Motor neuron (in vitro differentiated cells): ENCODE data around the gene KCTD12. TPM values are rescaled to one million over a fixed set of nuclear protein-coding genes. Genes with fewer than 3 reads are reported as not detected.
"Not testable (repeated sequence)": the region's sequence is repeated elsewhere in the genome, so short reads cannot be mapped to it uniquely, and the experiment has no call there.

Source experiments
- ATAC-seq, 8 experiments: fragments of 200-7000 bp; cut with Tn5 transposase; replicated peaks in 6 of 8; 2 replicates each; pipeline ENCODE4 v1.8.0; 2021; ENCODE audit warnings: mild to moderate bottlenecking in 8 of 8, moderate library complexity in 8 of 8
- H3K27ac ChIP-seq, 2 donors: fragments of 250-450 bp; sonication (Bioruptor Pico); 2 replicates each; pipeline ENCODE4 v1.9.0; 2021; ENCODE audit warnings: antibody characterized with exemption in 2 of 2, mild to moderate bottlenecking in 2 of 2, moderate library complexity in 1 of 2
- H3K4me1 ChIP-seq, 2 donors: fragments of 250-450 bp; sonication (Bioruptor Pico); replicated peaks in 1 of 2; 2 replicates each; pipeline ENCODE4 v1.6.1; 2021; ENCODE audit warnings: antibody characterized with exemption in 2 of 2, mild to moderate bottlenecking in 2 of 2, moderate library complexity in 1 of 2
- H3K4me3 ChIP-seq, 5 donors: fragments of 250-450 bp; sonication (Bioruptor Pico); 2 replicates each; pipeline ENCODE4 v1.9.0; 2021; ENCODE audit warnings: antibody characterized with exemption in 5 of 5, mild to moderate bottlenecking in 5 of 5, moderate library complexity in 4 of 5
- WGBS, 10 experiments: fragments of 450-650 bp; shearing (Covaris generic); methylation state at CpG; one replicate each; pipeline ENCODE4 v1.0.0; 2022; 5-methylcytosine and 5-hydroxymethylcytosine counted together
- in situ Hi-C, 9 experiments: fragments of 400-800 bp; cut with MboI; loops; one replicate each; pipeline ENCODE4 v1.15.0; 2021; ENCODE audit warnings: low sequenced_read_pairs in 9 of 9, low pct_unique_long_range_greater_than_20kb in 2 of 9; ENCODE audit not compliant: unreplicated experiment in 9 of 9
- total RNA-seq, 8 experiments: library from RNA; unstranded; fragments of 300-600 nt; gene quantifications; 2 replicates each; pipeline versions ENCODE4 v1.2.3 to v1.2.4, GENCODE V29; 2022

Gene KCTD12
- total RNA-seq: 10 to 100 TPM in 5 of 8 experiments, 1 to 10 TPM in 3; 3.8 to 42.7 (median 12.8) TPM

GRCh38 chr13:76886292-76887075 lies at the start of gene KCTD12:
Gene KCTD12 (minus strand): TSS chr13:76886405. CDS start chr13:76886148, 257 bp downstream.
- peak within 1 kb of the TSS in 1 of 2 donors; percentile 22 for H3K27ac ChIP-seq
- WGBS, 10 experiments: 0 to 30% (median 4%) methylated on average over 1 to 14 of the region's 83 CpGs; no CpG with 5 or more reads in 1 of the 10 experiments
- H3K4me1 ChIP-seq: no peaks in the 10 kb centered on the region
- in situ Hi-C loops: loop anchor here in 2 of 9 experiments (25.0 kb wide), 2 partner anchors 224 to 999 kb away; no protein-coding TSS in a partner anchor
- ATAC-seq: peak; percentile 51 to 88 (median 86)
- peak within 1 kb of the TSS; percentile 52 to 99 (median 66) for H3K4me3 ChIP-seq

DNA sequence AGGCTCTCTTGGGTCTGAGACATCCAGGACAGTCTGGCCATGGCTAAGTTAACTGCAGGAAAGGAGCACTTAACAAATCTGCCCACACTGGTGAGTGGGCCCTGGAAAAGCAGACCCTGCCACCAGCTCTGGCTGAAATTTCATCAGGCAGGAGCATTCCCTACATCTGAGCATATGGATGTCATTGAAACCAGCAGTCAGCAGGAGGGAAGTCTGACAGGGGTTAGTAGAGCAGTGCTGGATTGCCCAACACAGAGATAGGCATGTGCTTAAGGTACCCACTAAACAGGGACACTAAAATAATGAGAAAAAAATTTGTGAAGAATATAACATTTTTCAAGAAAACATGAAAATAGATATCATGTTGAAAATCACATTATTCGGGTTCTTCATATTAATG lies 48.5 kb upstream of the KCTD12 start:
- in situ Hi-C loops: no loop called here
- Histone ChIP-seq H3K27ac (no peak overlapping the region), H3K4me3 (no peak overlapping the region), H3K4me1 (no peaks in the 10 kb centered on the region)
- 75 to 100% (median 89%) methylated on average over 1 of the region's 1 CpG; no CpG with 5 or more reads in 3 of the 10 experiments for WGBS, 10 experiments
- no peak for ATAC-seq

GRCh38 chr13:76932076-76932475 lies 45.9 kb upstream of the KCTD12 start:
- no peak overlapping the region for H3K4me3 ChIP-seq
- no peak for ATAC-seq
- H3K4me1 ChIP-seq: no peaks in the 10 kb centered on the region
- WGBS, 10 experiments: 44 to 96% (median 60%) methylated on average over 2 to 4 of the region's 4 CpGs
- no peak overlapping the region for H3K27ac ChIP-seq
- in situ Hi-C loops: no loop called here

DNA sequence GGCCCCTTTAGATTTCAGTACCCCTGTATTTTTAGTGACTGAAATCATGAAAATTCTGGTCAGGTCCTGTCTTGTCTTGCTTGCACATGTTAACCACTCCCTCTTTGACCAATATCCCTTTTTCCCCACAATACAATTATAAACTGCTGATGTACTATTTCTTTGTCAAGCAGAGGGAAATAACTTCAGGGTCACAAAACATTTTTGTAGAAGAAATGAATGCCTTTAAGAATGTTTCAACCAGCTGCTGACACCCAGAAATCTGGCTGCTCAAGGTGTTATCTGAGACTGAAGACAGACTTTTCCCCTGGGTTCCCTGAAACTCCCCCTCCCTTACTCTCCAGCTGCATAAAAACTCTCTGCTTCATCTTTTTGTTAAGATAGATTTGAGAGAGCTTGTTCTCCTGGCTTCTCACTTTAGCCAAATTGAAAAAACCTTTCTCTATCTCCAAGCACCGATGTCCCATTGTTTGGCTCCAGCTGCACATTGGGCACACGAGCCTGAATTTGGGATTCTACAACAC lies 43.7 kb upstream of the KCTD12 start:
- in situ Hi-C loops: no loop called here
- ATAC-seq: no peak

DNA sequence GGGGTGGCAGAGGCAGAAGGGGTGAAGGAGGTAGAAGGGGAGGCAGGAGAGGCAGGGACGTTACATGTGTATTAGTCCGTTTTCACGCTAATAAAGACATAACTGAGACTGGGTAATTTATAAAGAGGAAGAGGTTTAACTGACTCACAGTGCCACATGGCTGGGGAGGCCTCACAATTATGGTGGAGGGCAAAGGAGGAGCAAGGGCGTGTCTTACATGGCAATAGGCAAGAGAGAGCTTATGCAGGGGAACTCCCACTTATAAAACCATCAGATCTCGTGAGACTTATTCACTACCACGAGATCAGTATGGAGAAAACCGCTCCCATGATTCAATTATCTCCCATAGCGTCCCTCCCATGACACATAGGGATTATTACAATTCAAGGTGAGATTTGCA lies 43.1 kb upstream of the KCTD12 start:
- 50 to 91% (median 70%) methylated on average over 1 to 8 of the region's 8 CpGs; no CpG with 5 or more reads in 2 of the 10 experiments for WGBS, 10 experiments
- no peaks in the 10 kb centered on the region for H3K4me1 ChIP-seq
- ATAC-seq: peak in 1 of 8 experiments; percentile 28
- in situ Hi-C loops: no loop called here
- H3K4me3 ChIP-seq: no peak overlapping the region
- no peak overlapping the region for H3K27ac ChIP-seq

More for the DNA sequence above, 43.7 kb upstream of the KCTD12 start:
- Histone ChIP-seq H3K4me1 (no peaks in the 10 kb centered on the region), H3K27ac (no peak overlapping the region), H3K4me3 (no peak overlapping the region)
- WGBS, 10 experiments: 7 to 82% (median 59%) methylated on average over 1 to 2 of the region's 2 CpGs; no CpG with 5 or more reads in 3 of the 10 experiments

- Histone ChIP-seq H3K27ac (no peak overlapping the region), H3K4me1 (no peaks in the 10 kb centered on the region), H3K4me3 (no peak overlapping the region)
- WGBS, 10 experiments: 0 to 91% (median 87%) methylated on average over 1 to 3 of the region's 3 CpGs; no CpG with 5 or more reads in 3 of the 10 experiments
- ATAC-seq: no peak
- in situ Hi-C loops: no loop called here
These were observed 42.3 kb upstream of the KCTD12 start for GRCh38 chr13:76928456-76928855.

DNA sequence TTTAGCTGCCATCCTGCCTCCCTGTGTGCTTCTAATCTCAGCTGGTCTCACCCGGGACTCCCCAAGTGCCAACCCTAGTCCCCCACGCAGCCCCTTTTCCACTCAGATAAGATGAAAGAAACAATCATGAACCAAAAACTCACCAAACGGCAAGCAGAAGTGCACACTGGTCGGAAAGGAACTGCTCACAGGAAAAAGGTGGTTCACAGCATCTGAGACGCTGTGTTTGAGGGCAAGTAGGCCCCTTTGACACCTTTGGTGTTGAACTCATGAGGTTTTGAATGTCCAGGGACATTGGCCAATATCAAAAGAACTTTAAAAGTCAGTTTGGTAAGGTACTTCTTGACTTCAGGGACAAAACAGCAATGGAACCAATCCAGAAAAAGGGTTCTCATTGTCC lies 41.8 kb upstream of the KCTD12 start:
- Histone ChIP-seq H3K27ac (no peak overlapping the region), H3K4me3 (no peak overlapping the region), H3K4me1 (no peaks in the 10 kb centered on the region)
- ATAC-seq: no peak
- in situ Hi-C loops: no loop called here
- WGBS, 10 experiments: 71 to 100% (median 83%) methylated on average over 1 to 4 of the region's 5 CpGs; no CpG with 5 or more reads in 3 of the 10 experiments

DNA sequence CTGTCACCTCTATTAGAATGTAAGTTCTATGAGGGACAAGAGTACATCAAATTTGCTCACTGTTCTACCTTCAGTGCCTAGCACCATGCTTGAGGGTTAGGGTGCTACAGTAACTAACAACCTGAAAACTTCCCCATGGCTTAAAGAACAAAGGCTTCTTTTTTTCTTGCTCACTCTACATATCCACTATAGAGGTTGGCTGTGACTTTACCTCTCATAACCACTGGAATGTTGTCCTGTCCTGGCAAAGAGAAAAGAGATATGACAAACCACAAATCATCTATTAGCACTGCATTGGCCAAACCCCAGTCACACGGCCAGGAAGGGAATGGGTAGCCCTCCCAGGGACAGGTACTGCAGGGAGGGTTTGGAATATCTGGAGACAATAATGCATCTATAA lies 38.9 kb upstream of the KCTD12 start:
- 0 to 100% (median 88%) methylated on average over 1 of the region's 1 CpG; no CpG with 5 or more reads in 5 of the 10 experiments for WGBS, 10 experiments
- in situ Hi-C loops: no loop called here
- H3K4me3 ChIP-seq: no peak overlapping the region
- H3K27ac ChIP-seq: no peak overlapping the region
- no peak for ATAC-seq
- no peaks in the 10 kb centered on the region for H3K4me1 ChIP-seq

DNA sequence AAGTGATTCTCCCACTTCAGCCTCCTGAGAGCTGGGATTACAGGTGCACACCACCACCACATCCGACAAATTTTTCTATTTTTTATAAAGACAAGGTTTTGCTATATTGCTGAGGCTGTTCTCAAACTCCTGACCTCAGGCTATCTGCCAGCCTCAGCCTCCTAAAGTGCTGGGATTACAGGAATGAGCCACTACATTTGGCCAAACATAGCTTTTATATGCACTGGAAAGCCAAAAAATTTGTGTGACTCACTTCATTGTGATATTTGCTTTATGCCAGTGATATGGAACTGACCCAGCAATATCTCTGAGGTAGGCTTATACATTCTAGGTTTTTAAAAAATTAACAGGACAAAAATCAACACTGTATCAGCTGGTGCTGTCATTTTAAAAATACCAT lies 35.3 kb upstream of the KCTD12 start:
- Histone ChIP-seq H3K4me3 (no peak overlapping the region), H3K4me1 (no peaks in the 10 kb centered on the region), H3K27ac (no peak overlapping the region)
- no peak for ATAC-seq
- in situ Hi-C loops: loop anchor here in 4 of 9 experiments (25.0 kb wide), 2 partner anchors 1059 to 1234 kb away; no protein-coding TSS in a partner anchor
- 67 to 100% (median 83%) methylated on average over 1 of the region's 1 CpG; no CpG with 5 or more reads in 3 of the 10 experiments for WGBS, 10 experiments

GRCh38 chr13:76917755-76918481 lies 31.7 kb upstream of the KCTD12 start:
- 0 to 100% (median 84%) methylated on average over 1 to 7 of the region's 12 CpGs; no CpG with 5 or more reads in 2 of the 10 experiments for WGBS, 10 experiments
- peak in 3 of 8 experiments; percentile 94 to 97 (median 95) for ATAC-seq
- not testable (repeated sequence) for H3K4me3 ChIP-seq, H3K27ac ChIP-seq, H3K4me1 ChIP-seq
- in situ Hi-C loops: loop anchor here in 4 of 9 experiments (25.0 kb wide), 2 partner anchors 1056 to 1231 kb away; no protein-coding TSS in a partner anchor

GRCh38 chr13:76917095-76917494 lies 30.9 kb upstream of the KCTD12 start:
- ATAC-seq: peak in 3 of 8 experiments; percentile 9 to 53 (median 52)
- Histone ChIP-seq H3K4me1 (no peaks in the 10 kb centered on the region), H3K27ac (no peak overlapping the region), H3K4me3 (no peak overlapping the region)
- in situ Hi-C loops: loop anchor here in 4 of 9 experiments (25.0 kb wide), 2 partner anchors 1055 to 1230 kb away; no protein-coding TSS in a partner anchor
- 0 to 100% (median 94%) methylated on average over 1 of the region's 1 CpG; no CpG with 5 or more reads in 2 of the 10 experiments for WGBS, 10 experiments

GRCh38 chr13:76913898-76914297 lies 27.7 kb upstream of the KCTD12 start:
- in situ Hi-C loops: loop anchor here in 4 of 9 experiments (25.0 kb wide), 2 partner anchors 1052 to 1227 kb away; no protein-coding TSS in a partner anchor
- Histone ChIP-seq H3K27ac (no peak overlapping the region), H3K4me3 (no peak overlapping the region), H3K4me1 (no peaks in the 10 kb centered on the region)
- ATAC-seq: no peak
- 0 to 100% (median 67%) methylated on average over 1 to 4 of the region's 4 CpGs; no CpG with 5 or more reads in 1 of the 10 experiments for WGBS, 10 experiments
